ENCODE data around the gene PTPRJ.

PTPRJ gene

DNA sequence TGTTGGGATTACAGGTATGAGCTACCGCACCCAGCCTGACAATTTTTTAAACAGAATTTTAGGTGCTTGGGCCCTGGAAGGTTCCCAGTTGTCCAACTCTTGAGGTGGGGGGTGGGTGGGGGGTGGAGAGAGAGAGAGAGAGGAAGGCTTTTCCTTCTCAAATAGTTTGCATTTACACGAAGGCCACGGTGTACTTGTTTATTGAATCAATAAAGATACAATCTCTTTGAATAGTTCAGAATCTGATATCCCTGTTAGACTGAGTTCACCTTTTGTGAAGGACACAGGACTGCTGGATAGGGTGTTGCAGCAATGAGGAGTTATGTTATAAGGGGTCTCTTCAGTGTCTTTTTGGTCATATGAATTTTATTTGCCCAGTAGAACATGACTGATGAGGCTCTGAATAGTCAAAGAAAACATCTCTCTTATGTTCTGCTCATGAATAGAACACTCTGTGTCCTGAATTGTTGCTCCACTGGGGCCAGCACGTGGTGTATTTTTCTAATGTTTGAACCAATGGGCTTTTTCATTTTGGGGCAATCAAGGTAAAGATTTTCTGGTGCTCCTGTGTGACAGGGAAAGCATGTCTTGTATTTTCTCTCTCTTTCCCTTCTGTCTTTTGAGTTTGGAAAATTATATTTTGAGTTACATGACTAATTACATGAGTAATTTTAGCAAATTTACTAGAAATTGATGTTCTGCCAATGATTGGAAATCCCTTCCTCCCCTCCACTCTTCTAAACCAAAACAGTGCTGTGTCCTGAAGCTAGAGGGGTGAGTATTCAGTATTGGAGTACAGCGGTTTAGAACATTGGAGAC, 61.7 kb downstream of the PTPRJ start:
- H3K9ac ChIP-seq (ENCODE audit: low read depth, low read length): no peak overlapping the region
- H3K36me3 ChIP-seq (ENCODE audit: insufficient read depth, low read length): no peaks in the 10 kb centered on the region
- H3K4me1 ChIP-seq (ENCODE audit: insufficient read depth, low read length): no peaks in the 10 kb centered on the region
- H3K9me3 ChIP-seq (ENCODE audit: control insufficient read depth, insufficient read depth, low read length): no peaks in the 10 kb centered on the region

DNA sequence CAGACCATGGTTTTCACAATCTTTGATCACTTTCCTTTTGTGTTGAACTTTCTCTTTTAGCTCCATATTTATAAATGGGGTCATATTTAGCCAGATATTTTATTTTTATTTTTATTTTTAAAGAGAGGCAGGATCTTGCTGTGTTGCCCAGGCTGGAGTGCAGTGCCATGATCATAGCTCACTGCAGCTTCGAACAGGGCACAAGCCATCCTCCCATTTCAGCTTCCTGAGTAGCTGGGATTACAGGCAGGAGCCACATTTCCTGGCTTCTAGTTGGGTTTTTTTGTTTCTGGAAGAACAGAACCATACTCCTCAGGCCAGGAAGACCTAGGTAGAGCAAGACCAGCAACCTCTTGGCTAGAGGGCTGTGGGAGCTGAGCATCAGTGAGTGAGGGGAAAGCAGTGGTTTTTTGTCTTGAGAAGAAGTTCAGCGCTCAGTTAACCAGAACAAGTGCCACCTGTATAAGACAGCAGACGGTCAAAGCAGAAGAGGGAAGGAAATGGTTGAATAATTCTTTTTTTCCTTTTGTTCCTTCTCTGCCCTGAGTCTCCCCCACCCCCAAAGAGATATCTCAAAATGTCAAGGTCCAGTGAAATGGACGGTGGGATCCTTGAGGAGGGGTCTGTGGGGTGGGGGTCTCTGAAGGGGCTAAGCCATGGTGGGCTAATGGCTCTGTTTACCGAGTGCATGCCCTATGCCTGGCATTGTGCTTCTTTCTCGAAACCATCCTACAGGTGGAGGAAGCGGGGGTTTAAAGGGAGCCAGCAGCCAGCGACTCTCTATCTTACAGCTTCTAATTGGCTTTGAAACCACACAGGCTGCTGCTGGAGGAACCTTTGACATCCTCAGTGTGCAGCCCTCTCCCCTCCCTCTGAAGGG, 63.0 kb downstream of the PTPRJ start:
- H3K4me1 ChIP-seq (ENCODE audit: insufficient read depth, low read length): no peaks in the 10 kb centered on the region
- no peak overlapping the region for H3K9ac ChIP-seq (ENCODE audit: low read depth, low read length)
- no peaks in the 10 kb centered on the region for H3K9me3 ChIP-seq (ENCODE audit: control insufficient read depth, insufficient read depth, low read length)
- H3K36me3 ChIP-seq (ENCODE audit: insufficient read depth, low read length): no peaks in the 10 kb centered on the region

GRCh38 chr11:48043991-48044512, 63.7 kb downstream of the PTPRJ start:
- Histone ChIP-seq H3K36me3 (ENCODE audit: insufficient read depth, low read length) (no peaks in the 10 kb centered on the region), H3K9me3 (ENCODE audit: control insufficient read depth, insufficient read depth, low read length) (no peaks in the 10 kb centered on the region), H3K4me1 (ENCODE audit: insufficient read depth, low read length) (no peaks in the 10 kb centered on the region), H3K9ac (ENCODE audit: low read depth, low read length) (no peak overlapping the region)

DNA sequence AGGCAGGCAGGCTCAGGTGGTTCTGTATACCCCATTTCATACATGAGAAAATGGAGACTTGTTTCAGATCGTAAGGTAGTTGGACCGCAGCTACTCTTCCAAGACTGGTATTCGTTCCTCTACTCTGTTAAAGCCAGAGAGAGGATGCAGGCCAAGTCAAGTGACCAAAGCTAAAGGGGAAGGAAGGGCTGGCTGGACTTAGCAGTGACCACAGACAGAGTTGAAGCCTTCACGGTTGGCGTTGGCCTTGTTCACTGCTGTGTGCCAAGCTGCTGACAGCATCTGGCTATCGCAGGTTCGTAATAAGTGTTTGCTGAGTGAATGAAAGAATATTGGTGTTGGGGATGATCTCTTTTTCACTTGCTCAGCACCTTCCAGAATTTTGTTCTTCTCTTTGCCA, 64.2 kb downstream of the PTPRJ start:
- H3K4me1 ChIP-seq (ENCODE audit: insufficient read depth, low read length): no peaks in the 10 kb centered on the region
- H3K9ac ChIP-seq (ENCODE audit: low read depth, low read length): no peak overlapping the region
- H3K9me3 ChIP-seq (ENCODE audit: control insufficient read depth, insufficient read depth, low read length): no peaks in the 10 kb centered on the region

DNA sequence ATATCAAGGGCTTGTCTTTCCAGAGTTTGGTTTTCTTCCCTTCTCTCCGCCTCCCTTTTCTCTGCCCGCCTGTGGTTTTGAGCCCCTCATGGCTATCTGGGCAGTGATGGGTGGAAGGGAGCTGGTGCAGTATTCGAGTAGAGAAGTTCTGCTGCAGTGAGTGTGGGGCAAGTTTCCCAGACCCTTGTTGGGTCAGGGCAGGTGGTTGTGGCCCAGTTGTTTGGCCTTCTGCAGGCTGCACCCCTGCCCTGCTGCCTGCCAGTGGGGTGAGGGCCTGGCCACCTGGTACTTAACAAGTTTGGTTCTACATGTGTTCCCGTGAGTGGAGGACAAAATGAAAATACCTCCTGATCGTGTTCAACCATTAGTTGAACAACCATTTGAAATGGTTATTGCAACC, 65.2 kb downstream of the PTPRJ start:
- H3K4me1 ChIP-seq (ENCODE audit: insufficient read depth, low read length): no peaks in the 10 kb centered on the region
- no peaks in the 10 kb centered on the region for H3K36me3 ChIP-seq (ENCODE audit: insufficient read depth, low read length)
- H3K9me3 ChIP-seq (ENCODE audit: control insufficient read depth, insufficient read depth, low read length): no peaks in the 10 kb centered on the region
- H3K9ac ChIP-seq (ENCODE audit: low read depth, low read length): no peak overlapping the region

More for the DNA sequence above, 64.2 kb downstream of the PTPRJ start:
- H3K36me3 ChIP-seq (ENCODE audit: insufficient read depth, low read length): no peaks in the 10 kb centered on the region

- 0 out of 2 replicates have a peak, but pooled peaks cover 7% of the 10 kb centered on the region for H3K4me1 ChIP-seq (ENCODE audit: insufficient read depth, low read length)
- H3K9ac ChIP-seq (ENCODE audit: low read depth, low read length): no peak overlapping the region
- H3K36me3 ChIP-seq (ENCODE audit: insufficient read depth, low read length): no peaks in the 10 kb centered on the region
- H3K9me3 ChIP-seq (ENCODE audit: control insufficient read depth, insufficient read depth, low read length): no peaks in the 10 kb centered on the region
Observed at GRCh38 chr11:48047616-48048015, 67.3 kb downstream of the PTPRJ start.

DNA sequence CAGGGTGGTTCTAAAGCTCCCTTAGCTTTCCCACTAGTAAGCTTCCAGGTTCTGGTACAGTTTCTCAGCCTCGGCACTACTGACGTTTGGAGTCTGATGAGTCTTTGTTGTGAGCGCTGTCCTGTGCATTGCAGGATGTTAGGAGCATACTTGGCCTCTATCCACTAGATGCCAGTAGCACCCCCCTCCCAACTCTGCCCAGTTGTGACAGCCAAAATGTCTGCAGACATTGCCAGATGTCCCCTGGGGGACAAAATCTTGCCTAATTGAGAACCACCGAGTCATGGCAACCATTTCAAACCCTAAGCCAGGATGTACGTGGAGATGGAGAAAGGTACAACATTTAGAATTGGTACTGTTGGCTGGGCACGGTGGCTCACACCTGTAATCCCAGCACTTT, 68.7 kb downstream of the PTPRJ start:
- no peaks in the 10 kb centered on the region for H3K9me3 ChIP-seq (ENCODE audit: control insufficient read depth, insufficient read depth, low read length)
- no peak overlapping the region for H3K9ac ChIP-seq (ENCODE audit: low read depth, low read length)
- 0 out of 2 replicates have a peak, but pooled peaks cover 9% of the 10 kb centered on the region for H3K4me1 ChIP-seq (ENCODE audit: insufficient read depth, low read length)
- no peaks in the 10 kb centered on the region for H3K36me3 ChIP-seq (ENCODE audit: insufficient read depth, low read length)

GRCh38 chr11:48050304-48050703, 69.9 kb downstream of the PTPRJ start:
- Histone ChIP-seq H3K4me1 (ENCODE audit: insufficient read depth, low read length) (peaks cover 12% of the 10 kb centered on the region; the same call in 1 of the 2 replicates), H3K9ac (ENCODE audit: low read depth, low read length) (no peak overlapping the region), H3K36me3 (ENCODE audit: insufficient read depth, low read length) (no peaks in the 10 kb centered on the region), H3K9me3 (ENCODE audit: control insufficient read depth, insufficient read depth, low read length) (no peaks in the 10 kb centered on the region)

DNA sequence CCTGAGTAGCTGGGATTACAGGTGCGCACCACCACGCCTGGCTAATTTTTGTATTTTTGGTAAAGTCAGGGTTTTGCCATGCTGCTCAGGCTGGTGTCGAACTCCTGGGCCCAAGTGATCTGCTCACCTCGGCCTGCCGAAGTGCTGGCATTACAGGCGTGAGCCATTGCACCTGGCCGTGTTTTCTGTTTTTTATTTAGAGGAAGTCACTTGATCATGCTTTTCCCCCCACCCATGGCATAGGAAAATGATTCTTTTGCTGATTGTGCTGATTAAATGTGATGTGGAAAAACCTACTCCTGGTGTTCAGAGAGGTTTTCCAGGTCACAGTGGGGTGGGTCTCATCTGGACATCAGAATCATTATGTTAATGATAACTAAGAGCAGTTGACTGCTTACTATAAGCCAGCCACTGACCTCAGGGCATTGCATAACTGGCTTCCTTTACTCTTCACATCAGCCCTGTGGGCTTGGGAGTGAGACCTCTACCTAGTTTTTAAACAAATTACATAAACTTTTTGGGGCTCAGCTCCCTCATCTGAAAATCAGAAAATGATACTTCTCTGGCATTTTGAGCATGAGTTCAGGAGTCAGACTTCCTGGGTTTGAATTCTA, 71.0 kb downstream of the PTPRJ start:
- H3K4me1 ChIP-seq (ENCODE audit: insufficient read depth, low read length): peaks cover 20% of the 10 kb centered on the region
- no peaks in the 10 kb centered on the region for H3K9me3 ChIP-seq (ENCODE audit: control insufficient read depth, insufficient read depth, low read length)
- no peaks in the 10 kb centered on the region for H3K36me3 ChIP-seq (ENCODE audit: insufficient read depth, low read length)
- H3K9ac ChIP-seq (ENCODE audit: low read depth, low read length): no peak overlapping the region

DNA sequence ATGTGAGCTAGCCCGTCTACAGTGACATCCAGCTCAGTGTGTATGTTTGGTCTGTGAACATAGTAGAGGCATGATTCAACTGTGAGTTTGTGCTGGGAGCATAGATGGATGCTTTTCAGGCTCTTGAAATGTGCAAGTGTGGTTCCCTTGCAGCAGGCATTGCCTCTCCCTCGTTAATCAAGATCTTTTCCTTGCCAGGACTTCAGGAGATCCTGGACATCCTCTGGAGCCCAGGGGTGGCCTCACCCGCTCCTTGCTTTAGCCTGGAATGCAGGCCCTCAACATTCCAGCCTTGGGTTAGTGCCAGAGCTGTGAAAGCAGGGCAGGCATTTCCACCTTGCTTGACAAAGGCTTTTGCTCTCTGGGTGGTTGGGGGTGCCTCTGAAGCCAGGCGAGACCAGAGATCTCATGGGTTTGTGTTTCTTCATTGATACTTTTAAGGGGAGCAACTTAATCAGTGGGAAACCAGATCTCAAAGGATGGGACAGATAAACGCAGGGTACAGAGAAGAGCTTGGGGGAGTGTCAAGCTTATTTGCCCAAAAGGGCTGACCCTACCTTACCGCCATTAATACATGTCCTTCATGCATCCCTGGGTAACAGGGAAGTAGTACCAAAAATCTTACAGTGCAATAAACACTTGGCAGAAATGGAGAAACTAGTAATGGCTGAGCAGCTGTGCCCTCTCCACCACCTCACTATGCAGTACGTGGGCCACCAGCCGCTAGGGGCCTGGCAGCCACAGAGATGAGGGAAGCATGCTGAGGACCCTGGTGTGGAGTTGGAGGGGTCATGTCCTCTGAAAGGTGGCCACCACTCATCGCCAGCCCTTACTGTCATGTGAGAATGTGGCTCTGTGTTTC, 72.1 kb downstream of the PTPRJ start:
- H3K36me3 ChIP-seq (ENCODE audit: insufficient read depth, low read length): no peaks in the 10 kb centered on the region
- no peak overlapping the region for H3K9ac ChIP-seq (ENCODE audit: low read depth, low read length)
- H3K4me1 ChIP-seq (ENCODE audit: insufficient read depth, low read length): peaks cover 22% of the 10 kb centered on the region
- no peaks in the 10 kb centered on the region for H3K9me3 ChIP-seq (ENCODE audit: control insufficient read depth, insufficient read depth, low read length)

- peaks cover 22% of the 10 kb centered on the region for H3K4me1 ChIP-seq (ENCODE audit: insufficient read depth, low read length)
- H3K9ac ChIP-seq (ENCODE audit: low read depth, low read length): no peak overlapping the region
- no peaks in the 10 kb centered on the region for H3K36me3 ChIP-seq (ENCODE audit: insufficient read depth, low read length)
Observed at GRCh38 chr11:48054994-48055291, 74.6 kb downstream of the PTPRJ start.

GRCh38 chr11:48055292-48056132, 75.2 kb downstream of the PTPRJ start:
- Histone ChIP-seq H3K36me3 (ENCODE audit: insufficient read depth, low read length) (no peaks in the 10 kb centered on the region), H3K9ac (ENCODE audit: low read depth, low read length) (no peak overlapping the region), H3K4me1 (ENCODE audit: insufficient read depth, low read length) (peaks cover 22% of the 10 kb centered on the region), H3K9me3 (ENCODE audit: control insufficient read depth, insufficient read depth, low read length) (no peaks in the 10 kb centered on the region)

More at GRCh38 chr11:48054994-48055291, 74.6 kb downstream of the PTPRJ start:
- H3K9me3 ChIP-seq (ENCODE audit: control insufficient read depth, insufficient read depth, low read length): no peaks in the 10 kb centered on the region

All from ES-I3 (cell line).